Activated naive CD8-positive, alpha-beta T cell treated with anti-CD3 and anti-CD28 coated beads, Interleukin-2, amount 10 ng/mL, durations not matched to agents 7 days and 5 days (primary cell): ENCODE data around the gene INHBC. TPM values are rescaled to one million over a fixed set of nuclear protein-coding genes. Genes with fewer than 3 reads are reported as not detected.
"Not testable (repeated sequence)": the region's sequence is repeated elsewhere in the genome, so short reads cannot be mapped to it uniquely, and the experiment has no call there.

Source experiments
- ATAC-seq: fragments of 150-1000 bp; cut with Tn5 transposase; one replicate; pipeline ENCODE4 v1.10.0; 2021; ENCODE audit warnings: low read depth, moderate library complexity
- POLR2A ChIA-PET: fragments of 350-600 bp; sonication (Branson Sonifier 250); formaldehyde crosslinking; loops from one replicate; lab custom pipeline; 2021; ENCODE audit warnings: antibody characterized with exemption; lab: Charles Lee
- DNase-seq: peaks from one replicate; pipeline ENCODE4 v3.0.0; 2021
- H3K27ac Mint-ChIP-seq: one replicate; pipeline ENCODE4 v1.8.0; 2022; ENCODE audit warnings: mild to moderate bottlenecking, mixed read lengths
- H3K27me3 Mint-ChIP-seq: one replicate; pipeline ENCODE4 v1.8.0; 2022; ENCODE audit warnings: mild to moderate bottlenecking, moderate library complexity, mixed read lengths
- H3K36me3 Mint-ChIP-seq: one replicate; pipeline ENCODE4 v1.8.0; 2021; ENCODE audit warnings: mild to moderate bottlenecking, mixed read lengths
- H3K4me1 Mint-ChIP-seq: one replicate; pipeline ENCODE4 v1.8.0; 2021; ENCODE audit warnings: mixed read lengths
- H3K4me3 Mint-ChIP-seq: one replicate; pipeline ENCODE4 v1.8.0; 2022; ENCODE audit warnings: mild to moderate bottlenecking, moderate library complexity, mixed read lengths
- H3K9me3 Mint-ChIP-seq: one replicate; pipeline ENCODE4 v1.8.0; 2021; ENCODE audit warnings: mixed read lengths
- total RNA-seq, 2 experiments: library from RNA; stranded (reverse); gene quantifications; one replicate each; pipeline ENCODE4 v1.2.3, GENCODE V29; 2021

The INHBC gene
- total RNA-seq, 2 experiments from 2014 or later: 0.14 TPM; not detected in 1

GRCh38 chr12:57431654-57432188, 2.9 kb upstream of the INHBC start:
- Mint-ChIP-seq H3K4me1 (peaks cover 27% of the 10 kb centered on the region), H3K36me3 (peaks cover 4% of the 10 kb centered on the region), H3K27ac (peak overlapping the region; percentile 98), H3K27me3 (no peaks in the 10 kb centered on the region), H3K4me3 (peak overlapping the region; percentile 91), H3K9me3 (no peaks in the 10 kb centered on the region)
- POLR2A ChIA-PET: interaction anchor here (0.5 to 0.8 kb wide), 2 partner anchors 10 to 320 kb away, joined by 3 to 4 read pairs; no protein-coding TSS in a partner anchor
- DNase-seq: no peak
- no peak for ATAC-seq

GRCh38 chr12:57433370-57433769, 1.2 kb upstream of the INHBC start:
- H3K27ac Mint-ChIP-seq: no peak overlapping the region
- H3K9me3 Mint-ChIP-seq: no peaks in the 10 kb centered on the region
- peaks cover 3% of the 10 kb centered on the region for H3K36me3 Mint-ChIP-seq
- POLR2A ChIA-PET: no interaction called here
- H3K27me3 Mint-ChIP-seq: no peaks in the 10 kb centered on the region
- H3K4me3 Mint-ChIP-seq: no peak overlapping the region
- DNase-seq: no peak
- ATAC-seq: no peak
- H3K4me1 Mint-ChIP-seq: peaks cover 27% of the 10 kb centered on the region

GRCh38 chr12:57435293-57435692, 709 bp downstream of the INHBC start:
- H3K27ac Mint-ChIP-seq: peak overlapping the region; percentile 96
- H3K9me3 Mint-ChIP-seq: no peaks in the 10 kb centered on the region
- peaks cover 5% of the 10 kb centered on the region for H3K27me3 Mint-ChIP-seq
- peak; percentile 48 for ATAC-seq
- H3K36me3 Mint-ChIP-seq: no peaks in the 10 kb centered on the region
- peaks cover 17% of the 10 kb centered on the region for H3K4me1 Mint-ChIP-seq
- DNase-seq: peak; percentile 59
- POLR2A ChIA-PET: interaction anchor here (0.6 to 1.6 kb wide), 5 partner anchors 14 to 164 kb away, joined by 3 to 8 read pairs (median 3); no protein-coding TSS in a partner anchor
- peak overlapping the region; percentile 86 for H3K4me3 Mint-ChIP-seq

GRCh38 chr12:57438400-57438799, 3.8 kb downstream of the INHBC start:
- H3K27ac Mint-ChIP-seq: no peak overlapping the region
- ATAC-seq (no peak), DNase-seq (no peak)
- peaks cover 2% of the 10 kb centered on the region for H3K36me3 Mint-ChIP-seq
- H3K27me3 Mint-ChIP-seq: peaks cover 12% of the 10 kb centered on the region
- no peak overlapping the region for H3K4me3 Mint-ChIP-seq
- POLR2A ChIA-PET: no interaction called here
- H3K4me1 Mint-ChIP-seq: peaks cover 6% of the 10 kb centered on the region
- H3K9me3 Mint-ChIP-seq: peaks cover 8% of the 10 kb centered on the region

GRCh38 chr12:57439762-57440266, 5.2 kb downstream of the INHBC start:
- ATAC-seq (no peak), DNase-seq (no peak)
- Mint-ChIP-seq H3K27me3 (peaks cover 12% of the 10 kb centered on the region), H3K9me3 (peaks cover 8% of the 10 kb centered on the region), H3K27ac (no peak overlapping the region), H3K4me3 (no peak overlapping the region), H3K36me3 (peaks cover 2% of the 10 kb centered on the region), H3K4me1 (peaks cover 6% of the 10 kb centered on the region)
- POLR2A ChIA-PET: no interaction called here

- POLR2A ChIA-PET: interaction anchor here (0.7 kb wide), 2 partner anchors 9 to 270 kb away, joined by 4 read pairs; no protein-coding TSS in a partner anchor
- not testable (repeated sequence) for ATAC-seq, H3K36me3 Mint-ChIP-seq, H3K4me3 Mint-ChIP-seq, H3K4me1 Mint-ChIP-seq, H3K9me3 Mint-ChIP-seq, DNase-seq, H3K27ac Mint-ChIP-seq
- H3K27me3 Mint-ChIP-seq: peaks cover 12% of the 10 kb centered on the region
These were observed 6.8 kb downstream of the INHBC start for GRCh38 chr12:57441393-57441792.

- Mint-ChIP-seq H3K9me3 (peaks cover 8% of the 10 kb centered on the region), H3K27ac (no peak overlapping the region), H3K4me3 (no peak overlapping the region), H3K27me3 (peaks cover 12% of the 10 kb centered on the region), H3K4me1 (peaks cover 5% of the 10 kb centered on the region), H3K36me3 (peaks cover 2% of the 10 kb centered on the region)
- ATAC-seq (no peak), DNase-seq (no peak)
- POLR2A ChIA-PET: interaction anchor here (0.7 kb wide), 1 partner anchor 10 kb away, joined by 4 read pairs; no protein-coding TSS in a partner anchor
These were observed 7.4 kb downstream of the INHBC start for GRCh38 chr12:57441846-57442427.

- H3K9me3 Mint-ChIP-seq, H3K4me3 Mint-ChIP-seq, H3K4me1 Mint-ChIP-seq, POLR2A ChIA-PET, H3K27ac Mint-ChIP-seq, H3K36me3 Mint-ChIP-seq, DNase-seq, ATAC-seq: not testable (repeated sequence)
- peaks cover 11% of the 10 kb centered on the region for H3K27me3 Mint-ChIP-seq
These were observed 9.8 kb downstream of the INHBC start for GRCh38 chr12:57444337-57444736.

- Mint-ChIP-seq H3K4me3 (no peak overlapping the region), H3K4me1 (peaks cover 5% of the 10 kb centered on the region), H3K36me3 (peaks cover 2% of the 10 kb centered on the region), H3K27me3 (peaks cover 9% of the 10 kb centered on the region), H3K27ac (no peak overlapping the region), H3K9me3 (peaks cover 8% of the 10 kb centered on the region)
- DNase-seq (no peak), ATAC-seq (no peak)
- POLR2A ChIA-PET: no interaction called here
These were observed 10.2 kb downstream of the INHBC start for GRCh38 chr12:57444744-57445143.

GRCh38 chr12:57446292-57446960, 11.8 kb downstream of the INHBC start:
- DNase-seq: no peak
- H3K27me3 Mint-ChIP-seq: peaks cover 2% of the 10 kb centered on the region
- no peak overlapping the region for H3K27ac Mint-ChIP-seq
- no peak for ATAC-seq
- H3K4me3 Mint-ChIP-seq: no peak overlapping the region
- peaks cover 9% of the 10 kb centered on the region for H3K4me1 Mint-ChIP-seq
- no peaks in the 10 kb centered on the region for H3K36me3 Mint-ChIP-seq
- POLR2A ChIA-PET: no interaction called here
- peaks cover 5% of the 10 kb centered on the region for H3K9me3 Mint-ChIP-seq

GRCh38 chr12:57448669-57449068, 14.1 kb downstream of the INHBC start:
- no peak for ATAC-seq
- Mint-ChIP-seq H3K27ac (no peak overlapping the region), H3K9me3 (no peaks in the 10 kb centered on the region), H3K4me1 (peaks cover 9% of the 10 kb centered on the region), H3K36me3 (no peaks in the 10 kb centered on the region), H3K4me3 (no peak overlapping the region), H3K27me3 (no peaks in the 10 kb centered on the region)
- no peak for DNase-seq
- POLR2A ChIA-PET: interaction anchor here (0.6 to 1.5 kb wide), 2 partner anchors 13 to 15 kb away, joined by 3 to 5 read pairs; no protein-coding TSS in a partner anchor

- Mint-ChIP-seq H3K9me3 (no peaks in the 10 kb centered on the region), H3K36me3 (no peaks in the 10 kb centered on the region), H3K27me3 (no peaks in the 10 kb centered on the region), H3K4me1 (peaks cover 9% of the 10 kb centered on the region), H3K27ac (no peak overlapping the region), H3K4me3 (no peak overlapping the region)
- DNase-seq (no peak), ATAC-seq (no peak)
- POLR2A ChIA-PET: interaction anchor here (0.6 to 1.5 kb wide), 2 partner anchors 14 to 15 kb away, joined by 3 to 5 read pairs; no protein-coding TSS in a partner anchor
These were observed 14.8 kb downstream of the INHBC start for GRCh38 chr12:57449375-57449774.

- Mint-ChIP-seq H3K4me1 (peaks cover 9% of the 10 kb centered on the region), H3K27ac (no peak overlapping the region), H3K27me3 (no peaks in the 10 kb centered on the region), H3K9me3 (no peaks in the 10 kb centered on the region), H3K4me3 (no peak overlapping the region), H3K36me3 (no peaks in the 10 kb centered on the region)
- DNase-seq (no peak), ATAC-seq (no peak)
- POLR2A ChIA-PET: no interaction called here
These were observed 15.5 kb downstream of the INHBC start for GRCh38 chr12:57450057-57450456.
